B cell (primary cell): Measurements from ENCODE around the gene CDC20B.

Experiments used
- CTCF ChIP-seq: fragments of 200-600 bp; IDR thresholded peaks from one replicate; pipeline ENCODE4 v1.8.0; 2022; ENCODE audit warnings: antibody characterized with exemption, mild to moderate bottlenecking
- EZH2 ChIP-seq: IDR thresholded peaks from 2 replicates; pipeline ENCODE4 v1.6.1; 2012; ENCODE audit warnings: borderline replicate concordance, low read depth, mild to moderate bottlenecking, moderate library complexity, low read length; ENCODE audit not compliant: insufficient read depth, poor library complexity, severe bottlenecking

- TF ChIP-seq CTCF (no peak), EZH2 (no peak)
These were observed 108.5 kb downstream of the CDC20B start for GRCh38 chr5:55064523-55064922.
